ENCODE measurements around the gene TMEM8B.

Gene TMEM8B

GRCh38 chr9:35812025-35812602 is 16.9 kb upstream of the TMEM8B start, which contains the start of gene SPAG8:
TSS of gene SPAG8 (minus strand) at chr9:35812262. CDS start at chr9:35812147, 115 bp downstream.
- WGBS, 2 experiments (ENCODE audit: insufficient coverage in 2 of 2): 2 to 8% methylated on average over 21 to 22 of the region's 28 CpGs
- Histone ChIP-seq H3K4me3 (ENCODE audit: extremely low read depth, insufficient read depth, low read length, poor library complexity, severe bottlenecking) (peak within 1 kb of the TSS; percentile 28), H3K9me3 (ENCODE audit: control insufficient read depth, low read length) (no peaks in the 10 kb centered on the region), H3K4me1 (ENCODE audit: control insufficient read depth, insufficient read depth, low read length, poor library complexity, severe bottlenecking) (peaks cover 18% of the 10 kb centered on the region), H3K36me3 (ENCODE audit: control insufficient read depth, insufficient read depth, low read length) (peaks cover 32% of the 10 kb centered on the region), H3K27ac (ENCODE audit: low read depth, low read length, severe bottlenecking) (peak within 1 kb of the TSS; percentile 33)

GRCh38 chr9:35813434-35814105 is 15.5 kb upstream of the TMEM8B start:
- no peaks in the 10 kb centered on the region for H3K9me3 ChIP-seq (ENCODE audit: control insufficient read depth, low read length)
- peaks cover 18% of the 10 kb centered on the region for H3K4me1 ChIP-seq (ENCODE audit: control insufficient read depth, insufficient read depth, low read length, poor library complexity, severe bottlenecking)
- H3K27ac ChIP-seq (ENCODE audit: low read depth, low read length, severe bottlenecking): peak overlapping the region; percentile 91
- peak overlapping the region; percentile 95 for H3K4me3 ChIP-seq (ENCODE audit: extremely low read depth, insufficient read depth, low read length, poor library complexity, severe bottlenecking)
- 83 to 93% methylated on average over 5 to 8 of the region's 10 CpGs for WGBS, 2 experiments (ENCODE audit: insufficient coverage in 2 of 2)
- peaks cover 17% of the 10 kb centered on the region for H3K36me3 ChIP-seq (ENCODE audit: control insufficient read depth, insufficient read depth, low read length)

- WGBS, 2 experiments (ENCODE audit: insufficient coverage in 2 of 2): 5 to 16% methylated on average over 22 to 25 of the region's 29 CpGs
- peak overlapping the region; percentile 95 for H3K4me3 ChIP-seq (ENCODE audit: extremely low read depth, insufficient read depth, low read length, poor library complexity, severe bottlenecking)
- H3K27ac ChIP-seq (ENCODE audit: low read depth, low read length, severe bottlenecking): peak overlapping the region; percentile 91
- H3K4me1 ChIP-seq (ENCODE audit: control insufficient read depth, insufficient read depth, low read length, poor library complexity, severe bottlenecking): peaks cover 18% of the 10 kb centered on the region
- no peaks in the 10 kb centered on the region for H3K9me3 ChIP-seq (ENCODE audit: control insufficient read depth, low read length)
- peaks cover 10% of the 10 kb centered on the region for H3K36me3 ChIP-seq (ENCODE audit: control insufficient read depth, insufficient read depth, low read length)
These were observed 14.8 kb upstream of the TMEM8B start for GRCh38 chr9:35814106-35814840.

- Histone ChIP-seq H3K36me3 (ENCODE audit: control insufficient read depth, insufficient read depth, low read length) (peaks cover 3% of the 10 kb centered on the region), H3K27ac (ENCODE audit: low read depth, low read length, severe bottlenecking) (peak within 1 kb of the TSS; percentile 91), H3K4me3 (ENCODE audit: extremely low read depth, insufficient read depth, low read length, poor library complexity, severe bottlenecking) (peak within 1 kb of the TSS; percentile 95), H3K4me1 (ENCODE audit: control insufficient read depth, insufficient read depth, low read length, poor library complexity, severe bottlenecking) (peaks cover 18% of the 10 kb centered on the region), H3K9me3 (ENCODE audit: control insufficient read depth, low read length) (no peaks in the 10 kb centered on the region)
- WGBS, 2 experiments (ENCODE audit: insufficient coverage in 2 of 2): 0% methylated on average over 44 to 48 of the region's 52 CpGs
These were observed 14.0 kb upstream of the TMEM8B start, which contains the start of gene HINT2 for GRCh38 chr9:35814841-35815543. TSS of gene HINT2 (minus strand) at chr9:35815042. CDS start at chr9:35814979, 63 bp downstream.

GRCh38 chr9:35816708-35817107 is 12.3 kb upstream of the TMEM8B start:
- WGBS, 2 experiments (ENCODE audit: insufficient coverage in 2 of 2): 86% methylated on average over 1 of the region's 1 CpG; no CpG with 5 or more reads in 1 of the 2 experiments
- Histone ChIP-seq H3K4me1 (ENCODE audit: control insufficient read depth, insufficient read depth, low read length, poor library complexity, severe bottlenecking) (peaks cover 16% of the 10 kb centered on the region), H3K9me3 (ENCODE audit: control insufficient read depth, low read length) (no peaks in the 10 kb centered on the region), H3K4me3 (ENCODE audit: extremely low read depth, insufficient read depth, low read length, poor library complexity, severe bottlenecking) (no peak overlapping the region), H3K36me3 (ENCODE audit: control insufficient read depth, insufficient read depth, low read length) (no peaks in the 10 kb centered on the region), H3K27ac (ENCODE audit: low read depth, low read length, severe bottlenecking) (no peak overlapping the region)

GRCh38 chr9:35818341-35818740 is 10.7 kb upstream of the TMEM8B start:
- Histone ChIP-seq H3K27ac (ENCODE audit: low read depth, low read length, severe bottlenecking) (no peak overlapping the region), H3K36me3 (ENCODE audit: control insufficient read depth, insufficient read depth, low read length) (no peaks in the 10 kb centered on the region), H3K4me3 (ENCODE audit: extremely low read depth, insufficient read depth, low read length, poor library complexity, severe bottlenecking) (no peak overlapping the region), H3K9me3 (ENCODE audit: control insufficient read depth, low read length) (no peaks in the 10 kb centered on the region), H3K4me1 (ENCODE audit: control insufficient read depth, insufficient read depth, low read length, poor library complexity, severe bottlenecking) (peaks cover 7% of the 10 kb centered on the region)
- WGBS, 2 experiments (ENCODE audit: insufficient coverage in 2 of 2): 94 to 95% methylated on average over 2 to 3 of the region's 3 CpGs

- Histone ChIP-seq H3K27ac (ENCODE audit: low read depth, low read length, severe bottlenecking) (no peak overlapping the region), H3K36me3 (ENCODE audit: control insufficient read depth, insufficient read depth, low read length) (no peaks in the 10 kb centered on the region), H3K9me3 (ENCODE audit: control insufficient read depth, low read length) (no peaks in the 10 kb centered on the region), H3K4me3 (ENCODE audit: extremely low read depth, insufficient read depth, low read length, poor library complexity, severe bottlenecking) (no peak overlapping the region), H3K4me1 (ENCODE audit: control insufficient read depth, insufficient read depth, low read length, poor library complexity, severe bottlenecking) (no peaks in the 10 kb centered on the region)
These were observed 9.0 kb upstream of the TMEM8B start for GRCh38 chr9:35820076-35820475.

GRCh38 chr9:35822926-35823325 is 6.1 kb upstream of the TMEM8B start:
- no peaks in the 10 kb centered on the region for H3K4me1 ChIP-seq (ENCODE audit: control insufficient read depth, insufficient read depth, low read length, poor library complexity, severe bottlenecking)
- no peak overlapping the region for H3K4me3 ChIP-seq (ENCODE audit: extremely low read depth, insufficient read depth, low read length, poor library complexity, severe bottlenecking)
- H3K36me3 ChIP-seq (ENCODE audit: control insufficient read depth, insufficient read depth, low read length): no peaks in the 10 kb centered on the region
- H3K9me3 ChIP-seq (ENCODE audit: control insufficient read depth, low read length): no peaks in the 10 kb centered on the region
- H3K27ac ChIP-seq (ENCODE audit: low read depth, low read length, severe bottlenecking): no peak overlapping the region

- Histone ChIP-seq H3K4me1 (ENCODE audit: control insufficient read depth, insufficient read depth, low read length, poor library complexity, severe bottlenecking) (peaks cover 2% of the 10 kb centered on the region), H3K27ac (ENCODE audit: low read depth, low read length, severe bottlenecking) (no peak overlapping the region), H3K36me3 (ENCODE audit: control insufficient read depth, insufficient read depth, low read length) (no peaks in the 10 kb centered on the region), H3K4me3 (ENCODE audit: extremely low read depth, insufficient read depth, low read length, poor library complexity, severe bottlenecking) (no peak overlapping the region), H3K9me3 (ENCODE audit: control insufficient read depth, low read length) (no peaks in the 10 kb centered on the region)
- 61 to 67% methylated on average over 4 of the region's 4 CpGs for WGBS, 2 experiments (ENCODE audit: insufficient coverage in 2 of 2)
These were observed 2.8 kb upstream of the TMEM8B start for GRCh38 chr9:35826071-35826701.

- no CpG with 5 or more reads among the region's 3 CpGs for WGBS, 2 experiments (ENCODE audit: insufficient coverage in 2 of 2)
- Histone ChIP-seq H3K4me3 (ENCODE audit: extremely low read depth, insufficient read depth, low read length, poor library complexity, severe bottlenecking) (no peak overlapping the region), H3K36me3 (ENCODE audit: control insufficient read depth, insufficient read depth, low read length) (no peaks in the 10 kb centered on the region), H3K4me1 (ENCODE audit: control insufficient read depth, insufficient read depth, low read length, poor library complexity, severe bottlenecking) (peaks cover 2% of the 10 kb centered on the region), H3K27ac (ENCODE audit: low read depth, low read length, severe bottlenecking) (no peak overlapping the region), H3K9me3 (ENCODE audit: control insufficient read depth, low read length) (no peaks in the 10 kb centered on the region)
These were observed 1.5 kb upstream of the TMEM8B start for GRCh38 chr9:35827486-35827885.
